Stimulated activated CD8-positive, alpha-beta memory T cell treated with anti-CD3 and anti-CD28 coated beads, Interleukin-7, amount 100 ng/mL, for 48 hours (primary cell): ENCODE measurements around the gene MTA3.

ENCODE experiments used
- DNase-seq, 2 donors: peaks; one replicate each; pipeline ENCODE4 v3.0.0-alpha.2; 2020; ENCODE audit warnings: low read depth in 1 of 2; ENCODE audit errors: extremely low read depth in 1 of 2

The MTA3 gene

DNA sequence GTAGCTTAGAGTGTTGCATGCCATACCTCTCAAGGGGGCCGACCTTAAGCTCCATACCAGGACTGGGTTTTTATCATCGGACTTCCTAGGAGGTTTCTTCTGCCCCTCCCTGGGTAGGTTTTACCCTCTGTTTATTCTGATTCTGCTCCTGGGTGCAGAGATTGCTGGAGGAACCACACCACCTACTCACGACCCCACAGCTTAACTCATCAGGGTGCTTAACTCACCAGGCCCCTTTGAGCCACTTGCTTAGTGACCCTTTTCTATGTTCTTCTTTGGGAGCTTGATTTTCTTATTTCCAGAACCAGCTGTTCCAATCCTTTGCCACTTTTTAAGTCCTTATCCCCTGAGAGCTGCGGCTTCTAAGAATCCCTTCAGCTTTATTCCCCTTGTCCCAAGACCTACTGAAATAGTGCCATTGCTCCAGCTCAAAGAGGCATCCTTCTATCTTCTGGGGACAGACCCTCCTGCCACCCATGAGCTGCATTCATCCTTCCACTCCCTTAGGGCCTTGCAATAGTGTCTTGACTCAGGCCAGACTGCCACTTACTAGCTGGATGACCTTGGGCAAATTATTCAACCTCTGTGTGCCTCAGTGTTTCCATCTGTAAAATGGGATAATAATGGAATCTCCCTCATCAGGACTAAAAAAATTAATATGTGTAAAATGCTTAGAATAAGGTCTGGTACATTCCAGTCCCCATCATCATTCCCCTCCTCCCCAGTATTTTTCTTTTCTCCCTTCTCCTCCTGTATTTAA is 189.7 kb downstream of the MTA3 start:
- DNase-seq = no peak

DNA sequence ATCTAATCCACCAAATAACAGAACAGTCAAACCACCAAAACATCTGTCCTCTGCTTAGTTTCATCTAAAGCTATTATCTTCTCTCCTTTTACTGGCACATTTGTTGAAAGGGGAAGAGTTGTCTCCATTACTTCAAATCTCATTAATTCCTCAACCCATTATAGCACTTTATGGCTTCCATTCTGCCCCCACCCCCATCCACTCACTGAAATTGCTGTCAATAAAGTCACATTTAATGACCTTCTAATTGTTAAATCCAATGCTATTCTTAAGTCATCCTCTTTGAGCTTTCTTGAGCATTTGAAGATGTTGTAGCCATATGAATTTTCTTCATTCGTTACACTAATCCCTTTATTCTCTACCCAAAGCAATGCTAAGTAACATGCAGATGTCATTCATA is 190.3 kb downstream of the MTA3 start:
- no peak for DNase-seq

DNA sequence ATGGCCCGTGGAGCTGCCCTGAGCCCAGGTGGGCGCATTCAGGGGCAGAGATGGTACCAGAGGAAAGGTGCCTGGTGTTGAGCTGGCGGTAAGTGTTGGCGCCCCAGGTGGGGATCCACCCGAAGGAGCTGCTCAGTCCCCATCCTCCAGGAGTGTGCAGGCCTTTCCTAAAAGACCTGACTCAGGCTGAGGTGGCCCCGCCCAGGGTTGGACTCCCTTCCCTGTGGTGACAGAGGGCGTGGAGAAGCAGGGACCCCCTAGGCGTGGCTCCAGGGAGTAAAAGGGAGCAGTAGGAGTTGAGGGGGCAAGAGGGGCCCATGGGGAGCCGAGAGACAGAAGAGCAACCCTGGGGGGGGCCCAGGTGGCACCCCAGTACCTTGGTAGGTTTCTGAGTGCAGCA is 193.1 kb downstream of the MTA3 start:
- DNase-seq = no peak

DNA sequence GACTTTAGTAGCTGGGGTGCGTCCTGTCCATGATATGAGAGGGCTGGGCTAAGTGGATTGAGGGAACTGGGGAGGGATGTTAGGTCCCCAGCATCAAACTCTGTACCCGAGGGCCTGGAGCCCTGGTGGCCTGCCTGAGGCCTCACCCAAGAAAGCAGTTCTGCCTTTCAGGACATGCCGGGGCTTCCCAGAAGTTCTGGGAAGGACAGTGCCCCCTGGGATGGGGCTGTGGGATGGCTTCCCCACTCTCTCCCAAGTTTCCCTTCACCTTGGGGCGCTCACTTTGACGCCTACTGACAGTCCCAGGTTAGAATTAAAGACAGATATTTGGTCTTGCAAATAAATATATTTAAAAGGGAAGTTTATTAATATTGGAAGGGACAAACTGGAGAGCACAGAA is 193.7 kb downstream of the MTA3 start:
- no peak for DNase-seq

GRCh38 chr2:42762823-42763804 is 194.7 kb downstream of the MTA3 start:
- no peak for DNase-seq

- no peak for DNase-seq
Measured at GRCh38 chr2:42764096-42764495, 195.7 kb downstream of the MTA3 start, which contains the start of gene OXER1. Gene OXER1, minus strand, starts transcription at chr2:42764135. Its CDS starts 73 bp downstream, at chr2:42764062.

DNA sequence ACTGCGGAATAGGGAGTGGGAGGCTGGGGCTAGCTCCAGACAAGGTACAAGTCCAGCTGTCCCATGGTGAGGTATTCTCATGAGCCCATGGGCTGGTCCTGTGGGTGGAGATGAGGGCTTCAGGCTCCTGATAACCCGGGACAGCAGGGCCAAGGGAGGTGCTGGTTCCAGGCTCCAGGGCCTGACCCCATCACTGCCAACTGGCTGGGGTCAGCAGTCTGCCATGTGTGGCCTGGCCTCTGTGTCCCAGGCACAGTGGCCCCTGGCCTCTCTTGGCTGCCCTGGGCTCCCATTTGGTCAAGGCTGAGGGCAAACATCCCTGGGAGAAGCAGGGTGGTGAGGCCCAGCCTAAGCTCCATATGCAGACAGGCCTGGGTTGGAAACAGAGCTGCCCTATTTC is 196.5 kb downstream of the MTA3 start:
- no peak for DNase-seq

GRCh38 chr2:42765686-42766085 is 197.3 kb downstream of the MTA3 start:
- no peak for DNase-seq

DNA sequence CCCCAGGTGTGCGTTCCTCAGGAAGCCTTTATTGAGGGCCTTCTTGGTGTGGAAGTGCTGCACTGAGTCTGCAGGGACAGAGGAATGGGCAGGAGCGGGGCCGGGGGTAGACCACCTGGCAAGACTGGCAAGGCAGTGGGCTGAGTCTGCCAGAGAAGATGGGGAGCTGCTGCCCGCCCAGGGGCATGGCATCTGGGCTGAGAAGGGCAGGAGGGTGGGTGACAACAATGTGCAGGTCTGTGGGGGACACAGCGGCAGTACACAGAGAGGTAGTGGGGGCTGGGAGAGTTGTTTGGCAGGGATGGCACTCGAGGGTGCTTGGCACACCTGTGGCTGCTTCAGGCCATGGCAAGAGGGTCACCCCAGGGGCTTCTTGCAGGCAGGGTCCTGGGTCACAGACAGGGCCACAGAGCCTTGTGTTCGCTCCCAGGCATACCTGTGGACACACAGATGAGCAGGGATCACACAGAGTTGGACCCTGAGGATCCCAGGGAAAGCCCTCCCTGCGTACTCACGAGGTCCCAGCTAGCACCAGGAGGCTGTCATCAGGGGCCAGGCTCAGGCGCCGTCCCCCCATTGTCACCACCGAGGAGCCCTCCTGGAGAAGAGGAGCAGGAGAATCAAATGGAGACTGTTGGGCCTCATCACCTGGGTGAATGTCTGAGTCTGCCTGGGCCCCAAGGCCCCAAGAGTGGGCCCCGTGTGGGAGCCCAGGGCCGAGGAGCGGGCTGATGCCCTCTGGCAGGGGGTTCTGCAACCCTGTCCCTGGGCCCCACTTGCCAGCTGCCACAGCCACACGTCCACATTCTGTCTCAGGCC is 198.9 kb downstream of the MTA3 start:
- DNase-seq = no peak

DNA sequence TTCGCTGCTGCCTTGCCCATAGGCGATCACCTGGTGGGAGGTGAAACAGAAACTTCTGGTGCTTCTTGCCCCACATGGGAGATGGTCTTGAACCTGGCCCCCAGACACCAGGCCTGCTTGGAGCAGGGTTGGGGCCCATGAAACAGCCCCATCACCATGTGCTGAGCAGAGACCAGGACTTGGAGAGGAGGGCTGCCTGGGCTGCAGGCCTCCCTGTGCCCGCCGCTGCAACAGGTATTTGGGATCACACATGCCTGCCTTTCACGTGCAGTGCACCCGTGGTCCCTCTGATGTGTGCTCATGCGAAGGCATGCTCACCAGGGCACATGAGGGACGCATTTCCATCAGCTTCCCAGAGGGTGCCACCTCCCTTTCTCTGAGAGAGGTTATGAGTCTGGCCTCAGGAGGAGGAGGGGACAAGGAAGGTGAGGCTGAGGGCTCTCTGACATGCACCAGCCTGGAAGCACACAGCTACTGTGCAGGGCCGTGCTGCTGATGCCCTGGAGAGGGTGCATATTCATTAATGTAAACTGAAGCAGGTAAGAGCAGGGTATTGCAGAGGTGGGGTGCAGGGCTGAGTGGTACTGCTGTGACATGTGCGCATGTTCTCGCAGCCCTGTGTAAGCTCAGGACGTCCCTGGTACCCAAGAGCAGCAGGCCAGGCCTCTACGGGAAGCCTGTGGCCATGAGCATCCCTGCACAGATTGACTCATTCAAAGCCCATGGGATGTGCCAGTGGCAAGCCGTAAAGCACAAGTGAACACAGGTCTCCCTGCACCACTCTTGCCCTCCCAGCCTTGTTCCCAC is 199.7 kb downstream of the MTA3 start:
- DNase-seq = no peak

DNA sequence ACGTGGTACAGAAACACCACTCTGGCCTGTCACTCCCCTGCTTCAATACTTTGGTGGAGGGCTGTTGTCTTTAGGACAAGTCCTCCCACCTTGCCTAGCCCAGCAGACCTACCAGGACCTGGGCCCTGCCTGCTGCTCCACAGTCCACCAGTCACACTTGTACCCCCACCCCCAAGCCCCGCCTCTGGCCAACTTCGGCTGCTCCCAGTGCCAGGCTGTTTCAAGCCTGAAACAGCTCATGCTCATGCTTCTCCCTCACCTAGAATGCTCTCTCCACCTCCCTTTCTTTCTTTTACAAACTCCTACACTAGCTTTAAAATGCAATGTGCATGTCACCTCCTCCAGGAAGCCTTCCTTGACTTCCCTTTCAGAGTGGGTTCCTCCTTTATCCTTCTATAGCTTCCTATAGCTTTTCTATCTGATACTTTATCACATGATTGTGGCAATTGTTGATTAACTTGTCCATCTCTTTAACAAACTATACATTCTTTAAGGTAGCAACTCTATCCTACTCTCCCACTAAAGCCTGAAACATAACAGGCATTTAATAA is 200.3 kb downstream of the MTA3 start:
- DNase-seq = no peak

DNA sequence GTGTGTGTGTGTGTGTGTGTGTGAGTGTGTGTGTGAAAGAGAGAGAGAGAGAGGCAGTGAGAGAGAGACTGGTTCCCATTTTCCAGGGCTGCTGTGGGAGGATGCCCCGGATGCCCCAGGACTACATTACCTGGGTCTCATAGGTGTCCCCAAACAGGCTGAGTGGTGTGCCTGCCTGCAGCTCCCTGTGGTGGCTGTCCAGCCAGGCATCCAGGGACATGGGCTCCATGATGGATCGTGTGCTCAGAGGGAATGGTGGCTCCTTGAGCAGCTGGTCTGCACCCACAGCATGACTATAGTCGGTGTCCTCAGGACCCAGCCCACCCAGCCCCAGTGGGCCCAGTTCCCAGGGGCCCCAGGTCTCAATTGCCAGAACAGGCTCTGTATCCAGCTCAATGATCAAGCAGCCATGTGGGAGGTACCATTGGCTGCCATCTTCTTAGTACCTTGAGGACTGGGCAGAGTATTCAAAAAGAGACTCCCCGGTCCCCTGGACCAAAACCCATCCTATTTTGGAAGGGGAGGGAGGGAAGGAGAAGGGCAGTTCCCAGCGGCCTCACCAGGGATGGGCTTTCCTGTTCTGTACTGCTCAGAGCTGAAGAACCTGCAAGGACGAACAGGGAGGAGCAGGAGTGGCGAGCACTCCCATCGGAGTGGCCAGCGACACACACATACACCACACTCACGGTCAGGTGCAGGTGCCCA is 201.3 kb downstream of the MTA3 start:
- DNase-seq = no peak

DNA sequence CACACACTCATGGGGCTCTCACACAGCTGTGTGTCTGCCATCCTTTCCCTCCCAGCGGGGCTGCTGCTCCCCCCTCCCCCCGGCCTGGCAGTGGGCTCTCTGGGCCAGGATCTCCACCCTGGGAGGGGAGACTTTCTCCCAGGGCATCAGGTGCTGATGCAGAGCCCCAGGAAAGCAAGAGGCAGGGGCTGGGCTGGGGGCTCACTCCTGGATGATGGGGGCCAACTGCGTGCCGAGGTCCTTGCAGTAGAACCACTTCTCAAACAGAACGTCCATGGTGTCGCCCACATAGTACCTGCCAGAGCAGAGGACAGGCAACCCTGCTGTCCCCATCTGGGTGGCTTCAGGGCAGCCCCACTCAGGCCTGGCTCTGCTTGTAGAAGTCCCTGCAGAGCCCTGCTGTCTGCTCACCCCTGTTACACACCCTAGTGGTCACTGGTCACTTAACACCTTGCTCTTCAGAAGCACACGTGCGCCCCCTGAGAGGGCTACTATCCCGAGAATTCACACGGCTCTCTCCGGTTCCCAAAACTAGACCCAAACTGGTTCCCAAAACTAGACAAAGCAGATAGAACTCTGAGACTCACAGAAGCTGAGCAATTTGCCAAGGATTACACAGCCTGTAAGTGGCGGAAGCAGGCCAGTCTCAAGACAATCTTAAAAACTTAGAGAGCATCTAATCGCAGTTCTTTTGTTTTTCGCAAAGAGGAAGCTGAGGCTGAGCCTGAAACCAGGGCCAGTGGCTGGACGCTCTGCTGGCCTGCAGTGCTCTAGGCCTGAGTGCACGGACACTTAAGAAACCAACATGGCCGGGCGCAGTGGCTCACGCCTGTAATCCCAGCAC is 202.1 kb downstream of the MTA3 start:
- no peak for DNase-seq

DNA sequence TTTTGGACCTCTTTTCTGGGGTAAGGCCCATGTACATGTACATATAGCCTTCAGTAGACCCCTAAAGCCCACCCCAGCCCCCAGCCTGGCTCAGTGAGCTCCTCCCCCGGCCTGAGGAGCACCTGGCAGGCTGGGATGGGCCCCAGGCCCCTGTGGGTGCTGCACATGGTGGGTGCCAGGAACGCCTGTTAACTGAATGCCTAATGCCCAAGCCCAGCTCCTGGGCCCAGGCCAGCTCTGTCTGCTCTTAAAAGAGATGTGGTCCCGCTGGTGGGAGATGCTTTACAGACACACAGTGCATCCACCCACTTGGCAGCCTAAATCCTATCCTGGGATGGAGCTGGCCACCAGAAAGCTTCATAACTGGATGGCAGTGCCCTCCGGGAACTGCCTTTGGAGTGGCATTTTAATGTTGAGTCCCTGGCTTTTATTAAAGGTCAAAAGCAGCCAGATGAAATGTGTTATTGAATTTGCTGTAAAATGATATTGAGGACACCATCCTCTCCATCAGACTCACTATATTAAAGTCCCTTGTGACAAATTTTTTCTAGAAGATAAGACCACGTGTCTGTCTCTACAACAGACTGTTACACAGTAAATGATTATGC is 203.2 kb downstream of the MTA3 start:
- no peak for DNase-seq

GRCh38 chr2:42775186-42775585 is 206.8 kb downstream of the MTA3 start:
- DNase-seq = no peak

- DNase-seq = no peak
Measured at GRCh38 chr2:42775810-42776209, 207.4 kb downstream of the MTA3 start.

GRCh38 chr2:42777883-42778805 is 209.7 kb downstream of the MTA3 start:
- no peak for DNase-seq
